Lung microvascular endothelial cell (primary cell): Measurements from ENCODE around the gene GLRX5. TPM values are rescaled to one million over a fixed set of nuclear protein-coding genes. Genes with fewer than 3 reads are reported as not detected.

Source experiments
- DNase-seq, 2 donors: peaks; one replicate each; pipeline versions ENCODE4 v3.0.0 to v3.0.0-alpha.2; 2010; ENCODE audit warnings: low read depth in 2 of 2
- total RNA-seq: library from RNA; depleted of rRNA; stranded (reverse); fragments of >200 nt; gene quantifications from 2 replicates; pipeline ENCODE4 v1.2.1, GENCODE V29; 2014

Gene GLRX5
- total RNA-seq, 1 donor from 2014 or later = 32.9 TPM

DNA sequence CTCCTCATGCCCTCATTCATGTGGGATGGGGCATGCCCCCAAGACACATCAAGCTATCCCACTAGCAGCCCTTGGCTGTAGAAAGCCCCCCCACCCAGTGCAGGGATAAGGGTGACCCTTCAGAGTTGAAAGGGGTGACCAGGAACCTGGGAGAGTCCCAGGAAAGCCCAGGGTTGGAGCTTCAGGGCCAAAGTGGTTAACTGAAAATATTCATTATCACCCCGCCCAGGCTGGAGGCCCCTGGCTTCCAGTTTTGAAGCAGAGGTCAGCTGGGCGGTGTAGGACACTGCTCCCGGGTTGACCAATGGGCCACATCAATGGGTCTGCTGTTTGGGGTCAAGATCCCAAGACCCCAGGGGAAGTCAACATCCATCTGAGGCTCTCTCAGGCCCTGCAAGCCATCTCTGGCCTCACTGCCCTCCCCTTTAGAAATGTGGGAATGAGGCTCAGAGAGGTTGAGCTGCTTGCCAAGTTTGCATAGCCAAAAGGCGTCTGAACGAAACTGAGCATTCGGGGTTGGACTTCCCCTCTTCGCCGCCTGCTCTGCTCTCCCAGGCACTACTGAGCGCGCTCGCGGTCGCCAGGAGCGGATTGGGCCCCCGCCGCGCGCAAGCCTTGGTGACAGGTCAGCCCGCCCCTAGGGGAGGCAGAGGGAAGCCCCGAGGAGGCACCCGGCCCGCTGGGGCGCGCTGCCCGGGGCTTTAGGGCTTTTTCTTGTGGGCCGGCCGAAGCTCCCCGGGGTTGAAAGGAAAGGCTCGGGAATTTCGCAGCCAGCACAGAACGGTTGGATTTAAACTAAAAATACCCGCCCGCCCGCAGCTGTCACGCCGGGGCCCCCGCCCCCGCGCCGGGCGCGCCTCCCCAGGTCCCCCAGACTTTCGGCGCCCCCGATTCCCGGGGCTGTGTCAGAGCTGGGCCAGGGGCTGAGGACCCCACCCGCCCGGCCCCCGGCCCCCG, 19.0 kb upstream of the GLRX5 start:
- DNase-seq = peak; percentile 58 to 65

DNA sequence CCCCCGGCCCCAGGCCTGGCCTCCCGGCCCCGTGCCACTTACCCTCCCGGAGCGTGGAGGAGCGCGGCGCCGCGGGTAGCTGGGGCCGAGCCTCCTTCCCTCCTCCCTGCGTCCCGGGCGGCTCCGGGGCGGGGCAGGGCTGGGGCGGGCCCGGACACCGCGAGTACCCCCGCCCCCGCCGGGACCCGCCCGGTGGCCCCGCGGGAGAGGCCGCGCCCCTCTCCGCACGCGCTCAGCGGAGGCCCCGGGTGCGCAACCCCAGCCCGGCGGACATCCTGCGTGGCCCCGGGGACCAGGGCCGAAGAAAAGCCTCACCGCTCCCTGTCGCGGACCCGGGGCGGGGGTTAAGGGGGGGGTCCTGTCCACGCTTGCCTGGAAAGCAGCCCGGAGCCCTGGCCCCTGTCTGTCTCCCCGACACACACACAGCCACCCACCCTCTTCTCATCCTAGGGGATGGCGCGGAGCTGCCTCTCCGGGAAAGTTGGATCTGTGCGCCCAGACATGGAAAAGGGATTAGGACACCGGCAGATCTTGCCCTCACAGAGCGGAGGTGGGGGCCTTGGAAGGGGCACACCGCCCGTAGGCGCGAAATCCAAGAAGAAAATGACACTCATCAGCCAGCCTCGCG, 18.2 kb upstream of the GLRX5 start, which contains the start of gene SYNE3:
Gene SYNE3 (minus strand): TSS at position 97 of the 628 bp plus-strand sequence. CDS start 40,829 bp downstream, outside the sequence.
- DNase-seq = peak in 1 of 2 donors; percentile 28

GRCh38 chr14:95518045-95518751, 16.7 kb upstream of the GLRX5 start:
- DNase-seq = peak; percentile 40 to 44

DNA sequence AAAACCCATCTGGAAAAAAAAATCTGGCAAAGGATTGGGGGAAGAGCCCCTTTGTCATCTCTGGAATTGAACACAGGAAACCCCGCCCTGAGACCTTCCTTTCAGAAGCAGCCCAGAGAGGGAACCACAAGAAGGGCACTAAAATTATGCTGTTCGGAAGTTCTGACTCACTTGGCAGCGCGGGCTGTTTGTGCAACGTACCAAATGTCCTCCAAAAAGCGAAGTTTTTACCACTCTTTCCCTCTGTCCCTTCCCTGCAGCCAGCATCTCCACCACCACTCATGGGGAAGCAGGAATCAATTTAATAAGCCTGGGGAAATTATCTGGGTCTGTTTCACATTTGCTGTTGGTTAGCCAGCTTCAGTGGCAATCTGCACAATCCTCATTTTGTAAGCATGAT, 15.2 kb upstream of the GLRX5 start:
- peak; percentile 82 for DNase-seq

GRCh38 chr14:95520346-95520745, 14.5 kb upstream of the GLRX5 start:
- no peak for DNase-seq

DNA sequence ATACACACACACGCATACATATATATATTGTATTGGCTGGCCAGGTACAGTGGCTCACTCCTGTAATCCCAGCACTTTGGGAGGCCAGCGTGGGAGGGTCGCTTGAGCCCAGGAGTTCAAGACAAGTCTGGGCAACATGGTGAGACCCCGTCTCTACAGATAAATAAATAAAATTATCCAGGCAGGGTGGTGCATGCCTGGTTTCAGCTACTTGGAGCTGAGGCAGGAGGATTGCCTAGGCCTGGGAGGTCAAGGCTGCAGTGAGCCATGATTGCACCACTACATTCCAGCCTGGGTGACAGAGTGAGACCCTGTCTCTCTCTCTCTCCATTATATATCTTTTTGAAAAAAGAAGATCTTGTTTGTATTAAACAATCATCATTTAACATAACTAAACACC, 13.8 kb upstream of the GLRX5 start:
- DNase-seq = no peak

DNA sequence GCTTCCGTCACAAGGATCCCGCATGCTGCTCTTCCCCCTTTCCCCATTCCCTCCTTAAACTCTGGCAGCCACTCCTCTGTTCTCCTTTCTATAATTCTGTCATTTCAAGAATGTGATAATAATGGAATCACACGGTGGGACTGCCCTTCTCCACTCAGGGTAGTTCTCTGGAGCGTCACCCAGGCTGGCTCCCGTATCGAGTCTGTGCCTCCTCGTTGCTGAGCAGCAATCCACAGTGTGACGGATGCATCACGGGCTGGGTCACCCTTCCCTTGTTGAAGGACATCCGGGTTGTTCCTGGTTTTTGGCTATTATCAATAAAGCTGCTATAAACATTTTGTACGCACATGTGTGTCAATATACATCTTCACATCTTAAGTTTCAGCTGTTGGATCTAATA, 12.7 kb upstream of the GLRX5 start:
- DNase-seq = no peak

DNA sequence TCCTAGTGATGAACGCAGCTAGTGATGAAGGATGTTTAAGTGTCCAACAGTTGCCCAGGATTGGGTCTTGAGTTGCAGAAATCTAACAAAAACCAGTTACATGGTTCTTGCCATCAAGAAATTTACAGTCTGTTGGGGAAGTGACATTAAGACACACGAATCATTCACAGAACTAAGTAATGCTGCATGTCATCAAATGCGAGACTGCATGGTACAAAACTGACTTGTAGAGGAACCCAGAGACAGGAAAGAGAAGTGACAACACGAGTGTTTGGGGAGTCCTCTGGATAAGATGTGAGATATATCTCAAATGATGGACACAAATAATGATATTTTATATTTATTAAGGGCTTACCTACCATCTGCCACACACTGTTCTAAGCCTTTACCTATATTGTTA, 12.3 kb upstream of the GLRX5 start:
- DNase-seq = no peak

- DNase-seq = peak in 1 of 2 donors; percentile 13
Observed at GRCh38 chr14:95523051-95523814, 11.6 kb upstream of the GLRX5 start.

DNA sequence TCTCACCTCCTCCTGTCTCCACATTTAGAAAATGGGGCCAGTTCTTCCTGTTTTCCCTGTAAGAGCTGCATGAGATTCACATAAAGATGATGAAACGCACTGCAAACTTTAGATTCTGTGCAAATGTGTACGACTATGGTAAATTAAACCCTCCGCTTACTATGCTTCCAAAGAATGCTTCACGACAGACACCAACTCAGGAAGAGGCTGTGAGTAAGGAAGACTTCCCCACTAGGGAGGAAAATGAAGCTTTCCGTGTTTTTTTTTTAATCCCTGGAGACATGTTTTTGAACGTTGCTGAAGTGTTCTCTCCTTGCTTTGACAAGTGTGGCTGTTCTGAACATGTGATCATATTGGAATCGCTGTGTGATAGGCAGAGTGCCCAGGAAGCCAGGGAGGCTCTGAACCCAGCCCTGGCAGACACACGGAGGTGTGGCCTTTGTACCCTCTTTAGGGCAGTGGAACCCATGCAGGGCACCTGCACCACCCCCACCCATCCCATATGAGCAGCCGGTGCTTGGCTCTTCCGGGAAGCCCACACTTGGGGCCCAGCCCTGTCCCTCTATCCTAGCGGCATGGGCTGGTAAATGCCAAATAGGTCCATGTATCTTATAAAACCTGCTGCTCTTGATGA, 10.9 kb upstream of the GLRX5 start:
- DNase-seq = peak; percentile 28 to 70

- DNase-seq = no peak
Observed at GRCh38 chr14:95524706-95525512, 9.9 kb upstream of the GLRX5 start.

- no peak for DNase-seq
Observed at GRCh38 chr14:95525999-95526398, 8.9 kb upstream of the GLRX5 start.

- DNase-seq = peak; percentile 26 to 71
Observed at GRCh38 chr14:95526483-95527386, 8.1 kb upstream of the GLRX5 start.

DNA sequence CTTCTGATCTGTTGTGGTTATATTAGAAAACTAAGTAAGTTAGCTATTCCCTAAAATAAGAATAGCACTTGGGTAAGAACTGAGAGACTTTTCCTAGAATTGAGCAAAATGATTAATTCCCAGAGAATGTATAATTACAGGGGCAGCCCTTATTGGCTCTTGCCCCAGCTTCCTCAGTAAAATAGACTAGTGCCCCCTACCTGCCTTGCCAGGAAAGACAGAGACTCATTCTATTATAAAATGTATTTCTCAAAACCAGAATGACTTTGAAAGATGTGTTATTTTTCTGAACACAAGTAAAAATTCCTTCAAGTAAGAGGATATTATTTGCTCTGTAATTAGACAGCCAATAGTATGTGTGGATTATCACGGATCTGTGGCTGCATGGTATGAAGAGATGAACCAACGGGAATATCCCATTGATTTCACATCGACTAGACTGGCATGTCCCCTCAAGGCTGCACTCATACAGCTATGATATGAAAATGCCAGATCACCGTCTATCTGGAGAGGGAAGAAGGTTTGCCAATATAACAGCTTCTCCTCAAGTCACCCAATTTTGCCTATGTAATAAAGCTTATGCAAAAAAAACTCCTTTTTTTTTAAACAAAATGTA, 7.4 kb upstream of the GLRX5 start:
- peak; percentile 70 to 71 for DNase-seq

DNA sequence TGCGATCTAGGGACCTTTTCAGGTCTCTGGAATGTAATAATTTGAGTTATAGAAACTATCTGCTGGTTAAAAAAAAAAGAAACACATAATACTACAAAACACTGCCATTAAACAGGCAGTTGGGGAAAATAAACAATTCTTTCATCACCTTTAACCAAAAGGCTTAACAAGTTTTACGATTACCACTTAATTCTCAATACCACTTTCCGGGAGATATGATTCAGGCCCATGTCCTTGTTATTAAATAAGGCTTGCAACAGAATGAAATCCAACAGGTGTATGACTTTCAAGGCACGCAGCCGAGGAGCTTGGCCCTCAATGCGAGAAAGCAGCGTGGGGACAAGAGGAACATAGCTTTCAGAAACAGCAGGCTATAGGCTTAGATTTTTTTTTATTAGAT, 5.6 kb upstream of the GLRX5 start:
- no peak for DNase-seq

- DNase-seq = no peak
Observed at GRCh38 chr14:95530473-95531276, 4.2 kb upstream of the GLRX5 start.

DNA sequence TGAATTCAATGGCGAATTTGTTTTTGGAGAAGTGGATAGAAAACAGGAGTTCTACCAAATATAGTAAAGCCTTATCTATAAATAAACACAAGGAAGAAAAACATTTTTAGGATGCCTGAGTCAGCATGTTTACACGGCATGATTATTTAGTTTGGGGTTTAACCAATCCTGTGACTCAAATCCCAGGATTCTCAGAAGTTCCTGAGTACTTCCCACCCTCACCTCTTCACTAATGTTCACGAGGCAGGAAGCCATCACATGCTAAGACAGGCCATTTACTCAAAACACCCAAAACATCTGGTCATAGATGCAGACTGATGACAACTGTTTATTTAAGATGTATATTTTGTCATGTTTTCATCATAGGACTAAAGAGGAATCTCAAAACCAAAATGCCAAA, 3.4 kb upstream of the GLRX5 start:
- DNase-seq = peak; percentile 9 to 70

DNA sequence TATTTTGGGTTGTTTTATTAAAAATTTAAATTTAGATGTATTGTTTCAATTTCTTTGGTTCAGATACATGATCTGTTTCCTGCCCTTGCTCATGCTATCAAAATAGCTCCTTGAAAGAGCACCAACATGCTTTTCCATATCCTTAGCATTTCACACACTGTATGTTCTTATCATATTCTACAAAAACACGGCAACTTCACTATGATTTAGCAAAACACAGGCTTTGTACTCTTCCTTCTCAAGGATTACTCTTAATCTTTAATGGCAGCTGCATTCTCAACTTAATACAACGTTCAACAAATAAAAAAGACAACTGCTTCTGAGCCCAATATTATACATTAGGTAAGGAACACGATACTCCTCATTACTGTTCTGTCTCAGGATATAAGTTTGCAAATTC, 2.9 kb upstream of the GLRX5 start:
- DNase-seq = no peak
